Measurements from ENCODE around the gene ASIC2.
"Not testable (repeated sequence)": the region's sequence is repeated elsewhere in the genome, so short reads cannot be mapped to it uniquely, and the experiment has no call there.

DNA sequence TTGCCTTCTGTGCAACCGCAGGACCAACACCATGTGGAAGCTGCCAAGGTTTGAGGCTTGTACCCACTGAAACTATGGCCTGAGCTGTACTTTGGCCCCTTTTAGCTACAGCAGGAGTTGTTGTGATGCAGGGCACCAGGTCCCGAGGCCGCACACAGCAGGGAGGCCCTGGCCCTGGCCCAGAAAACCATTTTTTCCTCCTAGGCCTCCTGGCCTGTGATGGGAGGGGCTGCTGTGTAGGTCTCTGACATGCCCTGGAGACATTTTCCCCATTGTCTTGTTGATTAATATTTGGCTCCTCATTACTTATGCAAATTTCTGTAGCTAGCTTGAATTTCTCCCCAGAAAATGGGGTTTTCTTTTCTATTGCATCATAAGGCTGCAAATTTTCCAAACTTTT lies 311.5 kb downstream of the ASIC2 start:
- TF ChIP-seq, protein P1, sequence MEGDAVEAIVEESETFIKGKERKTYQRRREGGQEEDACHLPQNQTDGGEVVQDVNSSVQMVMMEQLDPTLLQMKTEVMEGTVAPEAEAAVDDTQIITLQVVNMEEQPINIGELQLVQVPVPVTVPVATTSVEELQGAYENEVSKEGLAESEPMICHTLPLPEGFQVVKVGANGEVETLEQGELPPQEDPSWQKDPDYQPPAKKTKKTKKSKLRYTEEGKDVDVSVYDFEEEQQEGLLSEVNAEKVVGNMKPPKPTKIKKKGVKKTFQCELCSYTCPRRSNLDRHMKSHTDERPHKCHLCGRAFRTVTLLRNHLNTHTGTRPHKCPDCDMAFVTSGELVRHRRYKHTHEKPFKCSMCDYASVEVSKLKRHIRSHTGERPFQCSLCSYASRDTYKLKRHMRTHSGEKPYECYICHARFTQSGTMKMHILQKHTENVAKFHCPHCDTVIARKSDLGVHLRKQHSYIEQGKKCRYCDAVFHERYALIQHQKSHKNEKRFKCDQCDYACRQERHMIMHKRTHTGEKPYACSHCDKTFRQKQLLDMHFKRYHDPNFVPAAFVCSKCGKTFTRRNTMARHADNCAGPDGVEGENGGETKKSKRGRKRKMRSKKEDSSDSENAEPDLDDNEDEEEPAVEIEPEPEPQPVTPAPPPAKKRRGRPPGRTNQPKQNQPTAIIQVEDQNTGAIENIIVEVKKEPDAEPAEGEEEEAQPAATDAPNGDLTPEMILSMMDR (IDR thresholded peaks at IDR 0.05; ENCODE audit: extremely low read depth in 1 of 2, insufficient read depth in 1 of 2, low read depth in 1 of 2, low read length in 2 of 2): not testable (repeated sequence)
- TF ChIP-seq MYC (IDR thresholded peaks at IDR 0.05; ENCODE audit: low read depth, low read length); POLR2AphosphoS5 (IDR thresholded peaks at IDR 0.05; ENCODE audit: insufficient read depth, low read depth, low read length): not testable (repeated sequence)

Measured in endothelial cell of umbilical vein (primary cell).